ENCODE results near the gene ANKRD63. TPM values are rescaled to one million over a fixed set of nuclear protein-coding genes. Genes with fewer than 3 reads are reported as not detected.

The ANKRD63 gene
- total RNA-seq, 1 experiment from 2014 or later = 1.2 TPM

- intact Hi-C loops (cut with micrococcal nuclease) = no loop called here
- Histone ChIP-seq H3K9me3 (ENCODE audit: low read length) (no peaks in the 10 kb centered on the region), H3K9me2 (replicated peaks; ENCODE audit: low read length) (no peaks in the 10 kb centered on the region), H3K36me3 (ENCODE audit: low read depth, low read length) (no peaks in the 10 kb centered on the region), H3K79me2 (ENCODE audit: low read length) (no peaks in the 10 kb centered on the region), H3K27me3 (ENCODE audit: low read length) (no peaks in the 10 kb centered on the region), H3K4me2 (ENCODE audit: low read length) (peak overlapping the region; percentile 93), H4K20me1 (ENCODE audit: low read length) (no peaks in the 10 kb centered on the region), H3K27ac (ENCODE audit: low read length) (no peak overlapping the region), H3K4me3 (ENCODE audit: low read length) (no peak overlapping the region), H3K9ac (ENCODE audit: low read length) (no peak overlapping the region), H3K4me1 (ENCODE audit: insufficient read depth, low read length) (peaks cover 51% of the 10 kb centered on the region), H3F3A (ENCODE audit: low read length, unreplicated experiment) (peaks cover 5% of the 10 kb centered on the region), H2AFZ (ENCODE audit: low read length) (no peak overlapping the region)
- no peak for ATAC-seq
- no peak for DNase-seq
- ChIA-PET POLR2A (ENCODE audit: unreplicated experiment) (no interaction called here), CTCF (interaction anchor here (0.6 kb wide), 1 partner anchor 398 kb away, joined by 3 read pairs; no protein-coding TSS in a partner anchor)
- TF ChIP-seq EZH2phosphoT487 (IDR thresholded peaks at IDR 0.05; ENCODE audit: borderline replicate concordance, low read length) (no peak), EZH2 (IDR thresholded peaks at IDR 0.05; ENCODE audit: low read length, unreplicated experiment) (no peak)
- TF ChIP-seq, protein P1, sequence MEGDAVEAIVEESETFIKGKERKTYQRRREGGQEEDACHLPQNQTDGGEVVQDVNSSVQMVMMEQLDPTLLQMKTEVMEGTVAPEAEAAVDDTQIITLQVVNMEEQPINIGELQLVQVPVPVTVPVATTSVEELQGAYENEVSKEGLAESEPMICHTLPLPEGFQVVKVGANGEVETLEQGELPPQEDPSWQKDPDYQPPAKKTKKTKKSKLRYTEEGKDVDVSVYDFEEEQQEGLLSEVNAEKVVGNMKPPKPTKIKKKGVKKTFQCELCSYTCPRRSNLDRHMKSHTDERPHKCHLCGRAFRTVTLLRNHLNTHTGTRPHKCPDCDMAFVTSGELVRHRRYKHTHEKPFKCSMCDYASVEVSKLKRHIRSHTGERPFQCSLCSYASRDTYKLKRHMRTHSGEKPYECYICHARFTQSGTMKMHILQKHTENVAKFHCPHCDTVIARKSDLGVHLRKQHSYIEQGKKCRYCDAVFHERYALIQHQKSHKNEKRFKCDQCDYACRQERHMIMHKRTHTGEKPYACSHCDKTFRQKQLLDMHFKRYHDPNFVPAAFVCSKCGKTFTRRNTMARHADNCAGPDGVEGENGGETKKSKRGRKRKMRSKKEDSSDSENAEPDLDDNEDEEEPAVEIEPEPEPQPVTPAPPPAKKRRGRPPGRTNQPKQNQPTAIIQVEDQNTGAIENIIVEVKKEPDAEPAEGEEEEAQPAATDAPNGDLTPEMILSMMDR (conservative IDR thresholded peaks at IDR 0.05; ENCODE audit: low read depth, low read length) = no peak
- no TSS peak for BruUV-seq (replicated peaks)
Measured at GRCh38 chr15:40241269-40242212, 41.3 kb downstream of the ANKRD63 start.

- H3F3A ChIP-seq (ENCODE audit: low read length, unreplicated experiment) = peaks cover 5% of the 10 kb centered on the region
- peaks cover 46% of the 10 kb centered on the region for H3K4me1 ChIP-seq (ENCODE audit: insufficient read depth, low read length)
- H3K27me3 ChIP-seq (ENCODE audit: low read length) = no peaks in the 10 kb centered on the region
- POLR2A ChIA-PET (ENCODE audit: unreplicated experiment) = no interaction called here
- H3K36me3 ChIP-seq (ENCODE audit: low read depth, low read length) = no peaks in the 10 kb centered on the region
- H3K4me2 ChIP-seq (ENCODE audit: low read length) = peak overlapping the region; percentile 93
- CTCF ChIA-PET = interaction anchor here (0.5 to 1.9 kb wide), 4 partner anchors 27 to 398 kb away, joined by 3 to 10 read pairs (median 3); no protein-coding TSS in a partner anchor
- H2AFZ ChIP-seq (ENCODE audit: low read length) = no peak overlapping the region
- H3K9ac ChIP-seq (ENCODE audit: low read length) = no peak overlapping the region
- H3K79me2 ChIP-seq (ENCODE audit: low read length) = no peaks in the 10 kb centered on the region
- no peaks in the 10 kb centered on the region for H3K9me3 ChIP-seq (ENCODE audit: low read length)
- ATAC-seq (no peak), DNase-seq (peak; percentile 18)
- H4K20me1 ChIP-seq (ENCODE audit: low read length) = no peaks in the 10 kb centered on the region
- intact Hi-C loops (cut with micrococcal nuclease) = no loop called here
- H3K4me3 ChIP-seq (ENCODE audit: low read length) = no peak overlapping the region
- TF ChIP-seq, protein P1 (conservative IDR thresholded peaks at IDR 0.05; ENCODE audit: low read depth, low read length) = no peak
- TF ChIP-seq EZH2phosphoT487 (IDR thresholded peaks at IDR 0.05; ENCODE audit: borderline replicate concordance, low read length) (no peak), EZH2 (IDR thresholded peaks at IDR 0.05; ENCODE audit: low read length, unreplicated experiment) (no peak)
- BruUV-seq (replicated peaks) = no TSS peak
- no peaks in the 10 kb centered on the region for H3K9me2 ChIP-seq (replicated peaks; ENCODE audit: low read length)
- no peak overlapping the region for H3K27ac ChIP-seq (ENCODE audit: low read length)
Measured at GRCh38 chr15:40240619-40241221, 42.1 kb downstream of the ANKRD63 start.
